Inflammatory macrophage treated with lipopolysaccharide for 1 hour (primary cell): ENCODE measurements around the gene ABHD6.
"Not testable (repeated sequence)": the region's sequence is repeated elsewhere in the genome, so short reads cannot be mapped to it uniquely, and the experiment has no call there.

Experiments
- DNase-seq, 2 donors: peaks; one replicate each; pipeline ENCODE4 v3.0.0-alpha.2; 2020 to 2022

Gene ABHD6

GRCh38 chr3:58285334-58285733 lies 47.7 kb downstream of the ABHD6 start:
- DNase-seq, result no peak

- no peak for DNase-seq
Measured at GRCh38 chr3:58287354-58287753, 49.8 kb downstream of the ABHD6 start.

- DNase-seq, result no peak
Measured at GRCh38 chr3:58288011-58288728, 50.6 kb downstream of the ABHD6 start.

GRCh38 chr3:58288964-58289613 lies 51.5 kb downstream of the ABHD6 start:
- DNase-seq, result not testable (repeated sequence)

GRCh38 chr3:58290446-58290845 lies 52.9 kb downstream of the ABHD6 start:
- not testable (repeated sequence) for DNase-seq

GRCh38 chr3:58291671-58292338 lies 54.2 kb downstream of the ABHD6 start:
- no peak for DNase-seq

- DNase-seq, result no peak
Measured at GRCh38 chr3:58292866-58293265, 55.3 kb downstream of the ABHD6 start.

- DNase-seq, result no peak
Measured at GRCh38 chr3:58293516-58293915, 55.9 kb downstream of the ABHD6 start.

- no peak for DNase-seq
Measured at GRCh38 chr3:58296269-58296668, 58.7 kb downstream of the ABHD6 start.

- no peak for DNase-seq
Measured at GRCh38 chr3:58296843-58297242, 59.3 kb downstream of the ABHD6 start.

- no peak for DNase-seq
Measured at GRCh38 chr3:58298190-58298589, 60.6 kb downstream of the ABHD6 start.

- no peak for DNase-seq
Measured at GRCh38 chr3:58299075-58299474, 61.5 kb downstream of the ABHD6 start.

- peak; percentile 22 to 25 for DNase-seq
Measured at GRCh38 chr3:58299839-58300516, 62.4 kb downstream of the ABHD6 start.

- peak; percentile 96 to 100 for DNase-seq
Measured at GRCh38 chr3:58305882-58306711, 68.5 kb downstream of the ABHD6 start, which contains the start of the genes HTD2 and RPP14. HTD2 (plus strand) TSS chr3:58306520; CDS start chr3:58317614, 11,094 bp downstream. RPP14 (plus strand) TSS chr3:58306245; CDS start chr3:58310330, 4,085 bp downstream.

- DNase-seq, result peak; percentile 31 to 35
Measured at GRCh38 chr3:58307639-58308215, 70.1 kb downstream of the ABHD6 start.

- no peak for DNase-seq
Measured at GRCh38 chr3:58308728-58309127, 71.1 kb downstream of the ABHD6 start.

GRCh38 chr3:58317811-58318210 lies 80.2 kb downstream of the ABHD6 start:
- peak; percentile 26 to 37 for DNase-seq

- no peak for DNase-seq
Measured at GRCh38 chr3:58321791-58322190, 84.2 kb downstream of the ABHD6 start.

GRCh38 chr3:58322793-58323192 lies 85.2 kb downstream of the ABHD6 start:
- DNase-seq, result no peak

GRCh38 chr3:58323529-58324390 lies 86.2 kb downstream of the ABHD6 start:
- DNase-seq, result no peak
